ENCODE measurements around the gene TIMP2. TPM values are rescaled to one million over a fixed set of nuclear protein-coding genes. Genes with fewer than 3 reads are reported as not detected.
A peak's percentile ranks its signal among the peaks of the same experiment; 100 is the strongest.

Gene TIMP2
- total and polyA plus RNA-seq, 2 of the 13 experiments (the other 11 are each of a cell fraction or from before 2014, with no cell fraction given): 3.8 to 8.5 TPM

DNA sequence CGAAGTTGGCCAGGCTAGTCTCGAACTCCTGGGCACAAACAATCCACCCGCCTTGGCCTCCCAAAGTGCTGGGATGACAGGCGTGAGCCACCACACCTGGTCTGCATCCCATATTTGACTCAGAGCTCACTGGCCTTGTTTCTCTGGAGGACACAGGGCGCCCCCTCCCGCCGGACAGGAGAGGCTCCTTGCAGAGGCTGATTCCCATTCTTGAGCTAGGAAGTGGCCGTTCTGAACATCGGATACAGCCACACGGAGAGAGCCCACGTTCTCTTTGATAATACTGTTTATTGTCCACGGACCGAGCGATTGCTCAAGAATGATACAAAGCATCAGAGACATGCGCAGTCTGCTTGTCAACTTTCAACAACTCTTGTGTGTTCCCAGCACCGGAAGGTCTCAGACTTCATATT is 72.5 kb downstream of the TIMP2 start (continued):
- TF ChIP-seq, protein P1, sequence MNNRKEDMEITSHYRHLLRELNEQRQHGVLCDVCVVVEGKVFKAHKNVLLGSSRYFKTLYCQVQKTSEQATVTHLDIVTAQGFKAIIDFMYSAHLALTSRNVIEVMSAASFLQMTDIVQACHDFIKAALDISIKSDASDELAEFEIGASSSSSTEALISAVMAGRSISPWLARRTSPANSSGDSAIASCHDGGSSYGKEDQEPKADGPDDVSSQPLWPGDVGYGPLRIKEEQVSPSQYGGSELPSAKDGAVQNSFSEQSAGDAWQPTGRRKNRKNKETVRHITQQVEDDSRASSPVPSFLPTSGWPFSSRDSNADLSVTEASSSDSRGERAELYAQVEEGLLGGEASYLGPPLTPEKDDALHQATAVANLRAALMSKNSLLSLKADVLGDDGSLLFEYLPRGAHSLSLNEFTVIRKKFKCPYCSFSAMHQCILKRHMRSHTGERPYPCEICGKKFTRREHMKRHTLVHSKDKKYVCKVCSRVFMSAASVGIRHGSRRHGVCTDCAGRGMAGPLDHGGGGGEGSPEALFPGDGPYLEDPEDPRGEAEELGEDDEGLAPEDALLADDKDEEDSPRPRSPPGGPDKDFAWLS (CRISPR knock-in tag; IDR thresholded peaks at IDR 0.05; ENCODE audit: borderline replicate concordance): no peak
- no peak for TF ChIP-seq ZNF143 (CRISPR knock-in tag; IDR thresholded peaks at IDR 0.05)
- TF ChIP-seq HMGA1 (CRISPR knock-in tag; conservative IDR thresholded peaks at IDR 0.05): no peak
- no peak for TF ChIP-seq PRPF4 (IDR thresholded peaks at IDR 0.05; ENCODE audit: low read depth, low read length, poor library complexity, severe bottlenecking)
- no peak for TF ChIP-seq MTA3 (CRISPR knock-in tag; IDR thresholded peaks at IDR 0.05)
- no peak for TF ChIP-seq ZNF251 (CRISPR knock-in tag; IDR thresholded peaks at IDR 0.05)
- TF ChIP-seq, protein P2, sequence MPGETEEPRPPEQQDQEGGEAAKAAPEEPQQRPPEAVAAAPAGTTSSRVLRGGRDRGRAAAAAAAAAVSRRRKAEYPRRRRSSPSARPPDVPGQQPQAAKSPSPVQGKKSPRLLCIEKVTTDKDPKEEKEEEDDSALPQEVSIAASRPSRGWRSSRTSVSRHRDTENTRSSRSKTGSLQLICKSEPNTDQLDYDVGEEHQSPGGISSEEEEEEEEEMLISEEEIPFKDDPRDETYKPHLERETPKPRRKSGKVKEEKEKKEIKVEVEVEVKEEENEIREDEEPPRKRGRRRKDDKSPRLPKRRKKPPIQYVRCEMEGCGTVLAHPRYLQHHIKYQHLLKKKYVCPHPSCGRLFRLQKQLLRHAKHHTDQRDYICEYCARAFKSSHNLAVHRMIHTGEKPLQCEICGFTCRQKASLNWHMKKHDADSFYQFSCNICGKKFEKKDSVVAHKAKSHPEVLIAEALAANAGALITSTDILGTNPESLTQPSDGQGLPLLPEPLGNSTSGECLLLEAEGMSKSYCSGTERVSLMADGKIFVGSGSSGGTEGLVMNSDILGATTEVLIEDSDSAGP (CRISPR knock-in tag; IDR thresholded peaks at IDR 0.05; ENCODE audit: borderline replicate concordance): peak; percentile 38; the same call in 1 of the 2 replicates
- TF ChIP-seq, protein P3, sequence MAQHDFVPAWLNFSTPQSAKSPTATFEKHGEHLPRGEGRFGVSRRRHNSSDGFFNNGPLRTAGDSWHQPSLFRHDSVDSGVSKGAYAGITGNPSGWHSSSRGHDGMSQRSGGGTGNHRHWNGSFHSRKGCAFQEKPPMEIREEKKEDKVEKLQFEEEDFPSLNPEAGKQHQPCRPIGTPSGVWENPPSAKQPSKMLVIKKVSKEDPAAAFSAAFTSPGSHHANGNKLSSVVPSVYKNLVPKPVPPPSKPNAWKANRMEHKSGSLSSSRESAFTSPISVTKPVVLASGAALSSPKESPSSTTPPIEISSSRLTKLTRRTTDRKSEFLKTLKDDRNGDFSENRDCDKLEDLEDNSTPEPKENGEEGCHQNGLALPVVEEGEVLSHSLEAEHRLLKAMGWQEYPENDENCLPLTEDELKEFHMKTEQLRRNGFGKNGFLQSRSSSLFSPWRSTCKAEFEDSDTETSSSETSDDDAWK (CRISPR knock-in tag; IDR thresholded peaks at IDR 0.05): no peak
- no peak for TF ChIP-seq ZNF543 (CRISPR knock-in tag; IDR thresholded peaks at IDR 0.05)
- TF ChIP-seq TCF7L2 (IDR thresholded peaks at IDR 0.05; ENCODE audit: low read depth, low read length): no peak
- TF ChIP-seq, protein P4, sequence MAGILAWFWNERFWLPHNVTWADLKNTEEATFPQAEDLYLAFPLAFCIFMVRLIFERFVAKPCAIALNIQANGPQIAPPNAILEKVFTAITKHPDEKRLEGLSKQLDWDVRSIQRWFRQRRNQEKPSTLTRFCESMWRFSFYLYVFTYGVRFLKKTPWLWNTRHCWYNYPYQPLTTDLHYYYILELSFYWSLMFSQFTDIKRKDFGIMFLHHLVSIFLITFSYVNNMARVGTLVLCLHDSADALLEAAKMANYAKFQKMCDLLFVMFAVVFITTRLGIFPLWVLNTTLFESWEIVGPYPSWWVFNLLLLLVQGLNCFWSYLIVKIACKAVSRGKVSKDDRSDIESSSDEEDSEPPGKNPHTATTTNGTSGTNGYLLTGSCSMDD (CRISPR knock-in tag; IDR thresholded peaks at IDR 0.05): no peak
- TF ChIP-seq, protein P5, sequence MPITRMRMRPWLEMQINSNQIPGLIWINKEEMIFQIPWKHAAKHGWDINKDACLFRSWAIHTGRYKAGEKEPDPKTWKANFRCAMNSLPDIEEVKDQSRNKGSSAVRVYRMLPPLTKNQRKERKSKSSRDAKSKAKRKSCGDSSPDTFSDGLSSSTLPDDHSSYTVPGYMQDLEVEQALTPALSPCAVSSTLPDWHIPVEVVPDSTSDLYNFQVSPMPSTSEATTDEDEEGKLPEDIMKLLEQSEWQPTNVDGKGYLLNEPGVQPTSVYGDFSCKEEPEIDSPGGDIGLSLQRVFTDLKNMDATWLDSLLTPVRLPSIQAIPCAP (CRISPR knock-in tag; IDR thresholded peaks at IDR 0.05; ENCODE audit: low read depth): no peak
- TF ChIP-seq, protein P6, sequence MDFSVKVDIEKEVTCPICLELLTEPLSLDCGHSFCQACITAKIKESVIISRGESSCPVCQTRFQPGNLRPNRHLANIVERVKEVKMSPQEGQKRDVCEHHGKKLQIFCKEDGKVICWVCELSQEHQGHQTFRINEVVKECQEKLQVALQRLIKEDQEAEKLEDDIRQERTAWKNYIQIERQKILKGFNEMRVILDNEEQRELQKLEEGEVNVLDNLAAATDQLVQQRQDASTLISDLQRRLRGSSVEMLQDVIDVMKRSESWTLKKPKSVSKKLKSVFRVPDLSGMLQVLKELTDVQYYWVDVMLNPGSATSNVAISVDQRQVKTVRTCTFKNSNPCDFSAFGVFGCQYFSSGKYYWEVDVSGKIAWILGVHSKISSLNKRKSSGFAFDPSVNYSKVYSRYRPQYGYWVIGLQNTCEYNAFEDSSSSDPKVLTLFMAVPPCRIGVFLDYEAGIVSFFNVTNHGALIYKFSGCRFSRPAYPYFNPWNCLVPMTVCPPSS (IDR thresholded peaks at IDR 0.05): no peak
- TF ChIP-seq, protein P7, sequence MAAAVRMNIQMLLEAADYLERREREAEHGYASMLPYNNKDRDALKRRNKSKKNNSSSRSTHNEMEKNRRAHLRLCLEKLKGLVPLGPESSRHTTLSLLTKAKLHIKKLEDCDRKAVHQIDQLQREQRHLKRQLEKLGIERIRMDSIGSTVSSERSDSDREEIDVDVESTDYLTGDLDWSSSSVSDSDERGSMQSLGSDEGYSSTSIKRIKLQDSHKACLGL (CRISPR knock-in tag; IDR thresholded peaks at IDR 0.05): no peak
- TF ChIP-seq, protein P8, sequence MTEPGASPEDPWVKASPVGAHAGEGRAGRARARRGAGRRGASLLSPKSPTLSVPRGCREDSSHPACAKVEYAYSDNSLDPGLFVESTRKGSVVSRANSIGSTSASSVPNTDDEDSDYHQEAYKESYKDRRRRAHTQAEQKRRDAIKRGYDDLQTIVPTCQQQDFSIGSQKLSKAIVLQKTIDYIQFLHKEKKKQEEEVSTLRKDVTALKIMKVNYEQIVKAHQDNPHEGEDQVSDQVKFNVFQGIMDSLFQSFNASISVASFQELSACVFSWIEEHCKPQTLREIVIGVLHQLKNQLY (CRISPR knock-in tag; IDR thresholded peaks at IDR 0.05): no peak
- no peak for TF ChIP-seq SIX1 (CRISPR knock-in tag; IDR thresholded peaks at IDR 0.05; ENCODE audit: borderline replicate concordance)
- TF ChIP-seq GZF1 (CRISPR knock-in tag; IDR thresholded peaks at IDR 0.05): no peak
- 0 out of 2 replicates have a peak, but pooled peaks have one; percentile 22 for TF ChIP-seq SALL1 (CRISPR knock-in tag; IDR thresholded peaks at IDR 0.05)
- TF ChIP-seq HOXA3 (CRISPR knock-in tag; IDR thresholded peaks at IDR 0.05): peak; percentile 10; the same call in 1 of the 2 replicates
- TF ChIP-seq HOXA7 (CRISPR knock-in tag; IDR thresholded peaks at IDR 0.05): no peak
